Measurements from ENCODE around the gene GPR68.
"Not testable (repeated sequence)": the region's sequence is repeated elsewhere in the genome, so short reads cannot be mapped to it uniquely, and the experiment has no call there.

The GPR68 gene

DNA sequence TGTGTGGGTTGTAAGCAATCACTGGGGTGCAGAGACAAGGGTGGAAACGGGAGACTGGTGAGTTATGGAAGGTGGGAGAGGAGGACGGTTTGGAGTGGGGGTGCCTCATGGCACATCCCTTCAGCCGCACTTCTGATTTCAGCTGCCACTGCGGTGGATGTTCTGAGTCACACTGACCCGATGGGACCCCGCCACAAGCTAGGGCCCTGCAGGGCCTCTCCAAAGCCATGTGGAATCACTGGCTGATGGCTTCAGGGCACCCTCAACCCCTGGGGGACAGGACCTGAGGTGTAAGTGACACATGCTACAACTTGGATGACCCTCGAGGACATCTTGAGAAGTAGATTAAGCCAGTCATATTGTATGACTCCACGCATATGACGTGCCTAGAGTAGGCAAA, 53.7 kb downstream of the GPR68 start:
- no peak for DNase-seq (ENCODE audit: low read depth)

DNA sequence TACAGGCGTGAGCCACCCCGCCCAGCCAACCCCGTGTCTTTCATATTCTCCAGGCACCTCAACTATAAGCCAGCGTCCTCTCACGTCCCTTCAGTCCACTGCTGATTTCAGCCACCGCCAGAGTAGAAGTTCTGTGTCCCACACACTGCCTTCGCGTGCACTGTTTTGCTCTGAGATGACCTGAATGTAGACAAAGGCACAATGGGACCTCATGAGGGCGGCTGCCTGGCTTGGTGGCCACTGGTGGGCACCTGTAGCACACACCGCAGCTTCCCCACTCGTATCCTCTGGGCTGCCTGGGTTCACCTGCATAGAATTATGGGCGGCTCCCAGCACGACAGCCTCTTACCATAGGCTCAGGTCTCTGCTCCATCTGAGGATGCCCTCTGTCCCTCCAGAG, 57.2 kb downstream of the GPR68 start:
- DNase-seq (ENCODE audit: low read depth): no peak

DNA sequence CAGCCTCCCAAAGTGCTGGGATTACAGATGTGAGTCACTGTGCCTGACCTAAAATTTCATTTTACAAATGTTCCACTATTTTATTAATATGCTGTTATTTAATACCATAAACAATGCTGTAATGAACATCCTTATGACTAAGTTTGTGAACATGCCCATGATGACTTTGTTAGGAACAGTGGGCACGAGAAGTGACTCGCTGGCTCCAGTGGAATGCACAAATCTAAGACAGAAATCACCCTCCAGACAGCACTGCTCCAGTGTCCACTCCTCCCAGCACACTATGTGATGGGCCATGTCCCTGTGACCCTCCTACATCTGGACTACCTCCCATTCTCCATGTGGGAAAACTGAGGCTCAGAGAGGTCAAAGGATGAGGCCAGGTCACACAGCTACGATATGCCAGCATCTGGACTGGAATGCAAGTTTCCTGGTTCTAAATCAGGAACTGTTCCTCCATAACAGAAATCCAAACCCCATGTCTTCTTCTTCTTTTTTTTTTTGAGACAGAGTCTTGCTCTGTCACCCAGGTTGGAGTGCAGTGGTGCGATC, 57.9 kb downstream of the GPR68 start:
- no peak for DNase-seq (ENCODE audit: low read depth)

DNA sequence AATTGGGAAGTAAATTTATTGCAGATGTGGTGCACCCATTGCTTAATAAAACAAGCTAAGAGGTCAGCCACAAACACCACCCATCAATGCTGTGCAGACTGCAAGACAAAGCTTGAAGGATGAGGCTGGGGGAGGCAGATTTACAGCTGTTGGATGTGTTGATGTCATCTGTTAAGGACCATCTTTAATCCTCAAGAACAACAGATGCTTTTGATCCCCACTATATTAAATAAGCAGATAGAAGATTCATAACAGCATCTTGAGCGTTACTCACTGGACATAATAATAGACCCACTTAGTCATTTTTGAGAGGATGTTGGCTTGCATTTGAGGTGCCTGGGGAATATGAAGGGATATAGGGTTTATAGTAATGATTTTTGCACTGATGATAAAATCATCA, 58.8 kb downstream of the GPR68 start:
- no peak for DNase-seq (ENCODE audit: low read depth)

DNA sequence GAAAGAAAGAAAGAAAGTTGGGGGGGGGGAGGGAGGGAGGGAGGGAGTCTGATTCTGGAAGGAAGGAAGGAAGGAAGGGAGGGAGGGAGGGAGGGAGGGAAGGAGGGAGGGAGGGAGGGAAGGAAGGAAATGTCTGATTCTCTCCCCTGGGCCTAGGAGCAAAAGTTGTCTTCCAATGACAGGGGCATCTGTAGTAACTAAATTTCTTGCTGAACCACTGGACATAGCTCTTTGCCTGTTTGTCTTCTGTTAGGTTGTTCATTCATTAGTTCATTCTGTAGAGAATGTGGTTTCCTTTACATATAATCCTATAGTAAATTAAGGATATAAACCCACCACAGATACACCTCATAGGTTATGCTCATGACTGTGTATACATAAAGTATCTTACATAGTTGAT, 59.9 kb downstream of the GPR68 start:
- DNase-seq (ENCODE audit: low read depth): no peak

DNA sequence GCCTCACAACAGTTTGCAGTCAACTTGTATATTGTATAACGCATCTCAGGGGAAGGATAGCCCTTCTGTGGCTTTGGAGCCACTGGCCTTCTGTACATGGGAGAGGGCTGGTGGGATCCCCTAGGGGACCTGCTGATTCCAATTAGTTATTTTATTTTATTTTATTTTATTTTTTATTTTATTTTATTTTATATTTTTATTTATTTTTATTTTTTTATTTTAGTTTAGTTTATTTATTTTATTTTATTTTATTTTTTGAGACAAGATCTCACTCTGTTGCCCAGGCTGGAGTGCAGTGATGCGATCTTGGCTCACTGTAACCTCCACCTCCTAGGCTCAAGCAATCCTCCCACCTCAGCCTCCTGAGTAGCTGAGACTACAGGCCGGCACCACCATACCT, 61.8 kb downstream of the GPR68 start:
- DNase-seq (ENCODE audit: low read depth): not testable (repeated sequence)
